Measurements from ENCODE around the gene SNAI3. TPM values are rescaled to one million over a fixed set of nuclear protein-coding genes. Genes with fewer than 3 reads are reported as not detected.

SNAI3 gene
- polyA plus RNA-seq, 1 experiment: 0.04 TPM

- CTCF ChIA-PET: no interaction called here
Observed at GRCh38 chr16:88678224-88678979, 7.9 kb downstream of the SNAI3 start.

GRCh38 chr16:88677721-88678120, 8.6 kb downstream of the SNAI3 start:
- Histone ChIP-seq H3K27ac (ENCODE audit: low read depth, low read length) (no peak overlapping the region), H3K4me3 (ENCODE audit: low read depth, low read length) (no peak overlapping the region), H3K9me3 (ENCODE audit: control insufficient read depth, insufficient read depth, low read length) (no peaks in the 10 kb centered on the region; the same call in 1 of the 2 replicates), H3K27me3 (ENCODE audit: control insufficient read depth, insufficient read depth, low read length) (peaks cover 6% of the 10 kb centered on the region)
- ChIA-PET CTCF (no interaction called here), POLR2A (no interaction called here)
- DNase-seq (ENCODE audit: low read depth, low spot score): no peak
- no peak for TF ChIP-seq CTCF (IDR thresholded peaks at IDR 0.05; ENCODE audit: low read depth, low read length)

More at GRCh38 chr16:88678224-88678979, 7.9 kb downstream of the SNAI3 start:
- no peak for DNase-seq (ENCODE audit: low read depth, low spot score)
- no peaks in the 10 kb centered on the region; the same call in 1 of the 2 replicates for H3K9me3 ChIP-seq (ENCODE audit: control insufficient read depth, insufficient read depth, low read length)
- POLR2A ChIA-PET: no interaction called here
- H3K27ac ChIP-seq (ENCODE audit: low read depth, low read length): no peak overlapping the region
- no peak overlapping the region for H3K4me3 ChIP-seq (ENCODE audit: low read depth, low read length)
- TF ChIP-seq CTCF (IDR thresholded peaks at IDR 0.05; ENCODE audit: low read depth, low read length): no peak
- H3K27me3 ChIP-seq (ENCODE audit: control insufficient read depth, insufficient read depth, low read length): peaks cover 6% of the 10 kb centered on the region

- Histone ChIP-seq H3K4me3 (ENCODE audit: low read depth, low read length) (no peak overlapping the region), H3K9me3 (ENCODE audit: control insufficient read depth, insufficient read depth, low read length) (no peaks in the 10 kb centered on the region; the same call in 1 of the 2 replicates), H3K27ac (ENCODE audit: low read depth, low read length) (no peak overlapping the region), H3K27me3 (ENCODE audit: control insufficient read depth, insufficient read depth, low read length) (peaks cover 4% of the 10 kb centered on the region)
- ChIA-PET POLR2A (no interaction called here), CTCF (no interaction called here)
- no peak for TF ChIP-seq CTCF (IDR thresholded peaks at IDR 0.05; ENCODE audit: low read depth, low read length)
- DNase-seq (ENCODE audit: low read depth, low spot score): no peak
Observed at GRCh38 chr16:88676502-88677242, 9.6 kb downstream of the SNAI3 start.

- DNase-seq (ENCODE audit: low read depth, low spot score): no peak
- Histone ChIP-seq H3K9me3 (ENCODE audit: control insufficient read depth, insufficient read depth, low read length) (no peaks in the 10 kb centered on the region; the same call in 1 of the 2 replicates), H3K4me3 (ENCODE audit: low read depth, low read length) (no peak overlapping the region), H3K27me3 (ENCODE audit: control insufficient read depth, insufficient read depth, low read length) (peaks cover 4% of the 10 kb centered on the region), H3K27ac (ENCODE audit: low read depth, low read length) (no peak overlapping the region)
- POLR2A ChIA-PET: no interaction called here
- CTCF ChIA-PET: interaction anchor here (0.9 to 1.5 kb wide), 2 partner anchors 9 to 11 kb away, joined by 3 read pairs; no protein-coding TSS in a partner anchor
- TF ChIP-seq CTCF (IDR thresholded peaks at IDR 0.05; ENCODE audit: low read depth, low read length): no peak
Observed at GRCh38 chr16:88673716-88674379, 12.5 kb downstream of the SNAI3 start.
